IMR-90 (cell line): ENCODE results near the gene ACOXL. TPM values are rescaled to one million over a fixed set of nuclear protein-coding genes. Genes with fewer than 3 reads are reported as not detected.

Experiments used
- ATAC-seq: fragments of 200-7000 bp; cut with Tn5 transposase; 2 replicates; pipeline ENCODE4 v1.9.1; 2020; ENCODE audit warnings: low read depth, mild to moderate bottlenecking, moderate library complexity
- BruUV-seq: library from RNA; stranded (reverse); fragments of 400-500 nt; replicated peaks from 2 replicates; lab custom pipeline; 2021; lab: Mats Ljungman, UMichigan
- CTCF ChIA-PET: fragments of 300-600 bp; formaldehyde crosslinking; extraction: SDS; loops from one replicate; lab custom pipeline; 2021; ENCODE audit warnings: antibody characterized with exemption; lab: Yijun Ruan, JAX
- POLR2A ChIA-PET: fragments of 300-600 bp; sonication (Branson Sonifier 250); formaldehyde crosslinking; loops from one replicate; lab custom pipeline; 2022; ENCODE audit warnings: antibody characterized with exemption; ENCODE audit not compliant: unreplicated experiment; lab: Charles Lee
- DNase-seq: peaks from one replicate; pipeline ENCODE4 v3.0.0; 2013
- H2AFZ ChIP-seq: replicated peaks from 2 replicates; pipeline ENCODE3; 2013; ENCODE audit warnings: low read length, mild to moderate bottlenecking; ENCODE audit not compliant: poor library complexity
- H2AK5ac ChIP-seq: 2 replicates; pipeline ENCODE4 v1.6.1; 2013; ENCODE audit warnings: low read depth, low read length, inconsistent platforms
- H2AK9ac ChIP-seq: replicated peaks from 2 replicates; pipeline ENCODE3; 2013; ENCODE audit warnings: mild to moderate bottlenecking, low read depth, low read length, moderate library complexity; ENCODE audit not compliant: poor library complexity
- H2BK120ac ChIP-seq: 2 replicates; pipeline ENCODE4 v1.6.1; 2013; ENCODE audit warnings: low read depth, low read length, inconsistent platforms
- H2BK15ac ChIP-seq: 3 replicates; pipeline ENCODE4 v1.6.1; 2013; ENCODE audit warnings: low read depth, low read length, inconsistent platforms
- H2BK20ac ChIP-seq: 2 replicates; pipeline ENCODE4 v1.6.1; 2013; ENCODE audit warnings: low read depth, mild to moderate bottlenecking, inconsistent platforms, low read length, moderate library complexity
- H2BK5ac ChIP-seq: 2 replicates; pipeline ENCODE4 v1.6.1; 2013; ENCODE audit warnings: mild to moderate bottlenecking, low read depth, low read length, inconsistent platforms; ENCODE audit not compliant: poor library complexity, severe bottlenecking
- H3K14ac ChIP-seq: replicated peaks from 2 replicates; pipeline ENCODE4 v1.6.1; 2013; ENCODE audit warnings: low read depth, low read length, inconsistent platforms
- H3K18ac ChIP-seq: 2 replicates; pipeline ENCODE4 v1.6.1; 2013; ENCODE audit warnings: low read depth, low read length, control low read depth
- H3K23ac ChIP-seq: 2 replicates; pipeline ENCODE4 v1.6.1; 2013; ENCODE audit warnings: low read depth, low read length, inconsistent platforms
- H3K27ac ChIP-seq: 2 replicates; pipeline ENCODE4 v1.5.1; 2013; ENCODE audit warnings: mild to moderate bottlenecking, control low read depth, low read length; ENCODE audit not compliant: insufficient read depth
- H3K27me3 ChIP-seq: 2 replicates; pipeline ENCODE4 v1.6.1; 2013; ENCODE audit warnings: low read length; ENCODE audit not compliant: control insufficient read depth, insufficient read depth
- H3K36me3 ChIP-seq: 2 replicates; pipeline ENCODE4 v1.6.1; 2013; ENCODE audit warnings: low read length, mixed read lengths; ENCODE audit not compliant: control insufficient read depth, insufficient read depth
- H3K4ac ChIP-seq: 2 replicates; pipeline ENCODE4 v1.6.1; 2013; ENCODE audit warnings: low read depth, low read length, inconsistent platforms
- H3K4me1 ChIP-seq: 2 replicates; pipeline ENCODE4 v1.6.1; 2013; ENCODE audit warnings: low read length, mixed read lengths; ENCODE audit not compliant: control insufficient read depth, insufficient read depth
- H3K4me2 ChIP-seq: 2 replicates; pipeline ENCODE4 v1.6.1; 2013; ENCODE audit warnings: low read depth, mild to moderate bottlenecking, control low read depth, low read length, moderate library complexity
- H3K4me3 ChIP-seq: 2 replicates; pipeline ENCODE4 v1.5.1; 2013; ENCODE audit warnings: low read depth, mild to moderate bottlenecking, control low read depth, low read length, moderate library complexity; ENCODE audit not compliant: insufficient read depth
- H3K56ac ChIP-seq: 2 replicates; pipeline ENCODE4 v1.6.1; 2013; ENCODE audit warnings: low read length, inconsistent platforms; ENCODE audit not compliant: insufficient read depth; ENCODE audit errors: extremely low read depth
- H3K79me1 ChIP-seq, 2 experiments: 2 replicates each; pipeline ENCODE4 v1.6.1; 2013; ENCODE audit warnings: low read length in 2 of 2, inconsistent platforms in 1 of 2, low read depth in 1 of 2
- H3K9ac ChIP-seq: 2 replicates; pipeline ENCODE4 v1.6.1; 2013; ENCODE audit warnings: low read depth, low read length, control low read depth
- H3K9me1 ChIP-seq: 2 replicates; pipeline ENCODE4 v1.6.1; 2013; ENCODE audit warnings: low read length, inconsistent platforms; ENCODE audit not compliant: insufficient read depth
- H3K9me3 ChIP-seq: 2 replicates; pipeline ENCODE4 v1.6.1; 2013; ENCODE audit warnings: low read length; ENCODE audit not compliant: control insufficient read depth, insufficient read depth
- H4K20me1 ChIP-seq: 2 replicates; pipeline ENCODE4 v1.6.1; 2013; ENCODE audit warnings: low read length, inconsistent platforms; ENCODE audit not compliant: insufficient read depth
- H4K5ac ChIP-seq: 2 replicates; pipeline ENCODE4 v1.6.1; 2013; ENCODE audit warnings: mild to moderate bottlenecking, low read depth, low read length, control low read depth
- H4K8ac ChIP-seq, 2 experiments: 2 replicates each; pipeline ENCODE4 v1.6.1; 2013; ENCODE audit warnings: low read depth in 2 of 2, low read length in 2 of 2, control low read depth in 1 of 2, inconsistent platforms in 1 of 2
- H4K91ac ChIP-seq: 2 replicates; pipeline ENCODE4 v1.6.1; 2013; ENCODE audit warnings: low read depth, low read length, inconsistent platforms; ENCODE audit not compliant: insufficient read depth
- BHLHE40 ChIP-seq: fragments of 150-350 bp; IDR thresholded peaks from 2 replicates; pipeline ENCODE4 v1.6.1; 2016; ENCODE audit warnings: mild to moderate bottlenecking, low read depth, low read length
- CEBPB ChIP-seq: IDR thresholded peaks from 2 replicates; pipeline ENCODE4 v1.6.1; 2012; ENCODE audit warnings: low read depth, low read length, improper control_type of control experiment
- CTCF ChIP-seq: conservative IDR thresholded peaks from 2 replicates; pipeline ENCODE4 v1.5.1; 2012; ENCODE audit warnings: mild to moderate bottlenecking, low read depth, low read length, improper control_type of control experiment
- ELK1 ChIP-seq: fragments of 150-350 bp; IDR thresholded peaks from 2 replicates; pipeline ENCODE4 v1.6.1; 2016; ENCODE audit warnings: low read depth, mild to moderate bottlenecking, low read length, moderate library complexity, borderline replicate concordance
- FOS ChIP-seq: fragments of 150-350 bp; IDR thresholded peaks from 2 replicates; pipeline ENCODE4 v1.6.1; 2016; ENCODE audit warnings: low read depth, low read length
- MAFK ChIP-seq: IDR thresholded peaks from 2 replicates; pipeline ENCODE4 v1.6.1; 2012; ENCODE audit warnings: low read depth, low read length, improper control_type of control experiment
- MAZ ChIP-seq: IDR thresholded peaks from 2 replicates; pipeline ENCODE4 v1.6.1; 2012; ENCODE audit warnings: low read depth, mild to moderate bottlenecking, low read length, improper control_type of control experiment, moderate library complexity, borderline replicate concordance
- MXI1 ChIP-seq: IDR thresholded peaks from 2 replicates; pipeline ENCODE4 v1.6.1; 2012; ENCODE audit warnings: low read depth, mild to moderate bottlenecking, low read length, moderate library complexity, borderline replicate concordance
- POLR2A ChIP-seq: IDR thresholded peaks from 2 replicates; pipeline ENCODE4 v1.6.1; 2012; ENCODE audit warnings: mild to moderate bottlenecking, low read depth, low read length
- RAD21 ChIP-seq: IDR thresholded peaks from 2 replicates; pipeline ENCODE4 v1.6.1; 2012; ENCODE audit warnings: low read length, improper control_type of control experiment
- RCOR1 ChIP-seq: IDR thresholded peaks from 2 replicates; pipeline ENCODE4 v1.6.1; 2012; ENCODE audit warnings: mild to moderate bottlenecking, low read length, improper control_type of control experiment; ENCODE audit not compliant: insufficient replicate concordance
- RFX5 ChIP-seq: IDR thresholded peaks from 2 replicates; pipeline ENCODE4 v1.8.0; 2012; ENCODE audit warnings: low read depth, mild to moderate bottlenecking, low read length, moderate library complexity
- SMC3 ChIP-seq: fragments of 150-350 bp; IDR thresholded peaks from 2 replicates; pipeline ENCODE4 v1.6.1; 2016; ENCODE audit warnings: low read depth, mild to moderate bottlenecking, antibody characterized with exemption, low read length, moderate library complexity
- USF2 ChIP-seq: fragments of 150-350 bp; IDR thresholded peaks from 2 replicates; pipeline ENCODE4 v1.6.1; 2017; ENCODE audit warnings: mild to moderate bottlenecking, antibody characterized with exemption, low read length, low read depth
- WGBS, 2 experiments: methylation state at CpG; one replicate each; pipeline versions ENCODE4 v1.1.5 to v1.1.7; 2013; ENCODE audit warnings: missing lambda C conversion rate in 2 of 2; ENCODE audit not compliant: insufficient read length in 1 of 2; ENCODE audit errors: extremely low coverage in 2 of 2; 5-methylcytosine and 5-hydroxymethylcytosine counted together
- dilution Hi-C: fragments of 300-500 bp; cut with HindIII; formaldehyde crosslinking; loops from one replicate; pipeline ENCODE4 v1.14.3; 2018; ENCODE audit warnings: low sequenced_read_pairs; ENCODE audit not compliant: unreplicated experiment
- in situ Hi-C: fragments of 300-500 bp; cut with MboI; formaldehyde crosslinking; loops from 3 replicates; pipeline ENCODE4 v1.14.3; 2019; ENCODE audit warnings: low sequenced_read_pairs, inconsistent platforms, mixed read lengths
- intact Hi-C: fragments of 100-400 bp; cut with micrococcal nuclease; formaldehyde crosslinking; loops from 2 replicates; pipeline ENCODE4 v1.10.0; 2022
- polyA plus RNA-seq, 3 experiments: library from polyadenylated mRNA; depleted of rRNA; stranded (reverse); fragments of >200 nt; gene quantifications; 2 replicates each; pipeline ENCODE4 v1.2.3, GENCODE V29; 2012; ENCODE audit warnings: low replicate concordance in 1 of 3
- total RNA-seq: library from RNA; depleted of rRNA; stranded (reverse); fragments of >200 nt; gene quantifications from 2 replicates; pipeline ENCODE4 v1.2.3, GENCODE V29; 2012

Gene ACOXL
- total and polyA plus RNA-seq, 2 of the 4 experiments (the other 2 are of a cell fraction) = not detected

- peak overlapping the region; percentile 79 for H3K4me3 ChIP-seq
- no peak overlapping the region for H2BK15ac ChIP-seq
- H2BK5ac ChIP-seq = no peak overlapping the region
- dilution Hi-C loops (no loop called here), in situ Hi-C loops (no loop called here), intact Hi-C loops (no loop called here)
- H3K27ac ChIP-seq = no peak overlapping the region
- no peak overlapping the region for H3K56ac ChIP-seq
- no peaks in the 10 kb centered on the region for H3K9me1 ChIP-seq
- H3K36me3 ChIP-seq = peaks cover 9% of the 10 kb centered on the region
- WGBS, 2 experiments = 2% methylated on average over 71 of the region's 93 CpGs; no CpG with 5 or more reads in 1 of the 2 experiments
- ChIA-PET CTCF (no interaction called here), POLR2A (no interaction called here)
- peak; percentile 81 for ATAC-seq
- H4K20me1 ChIP-seq = peaks cover 14% of the 10 kb centered on the region
- no peak overlapping the region for H2BK20ac ChIP-seq
- H2AFZ ChIP-seq = peak overlapping the region; percentile 95
- H4K8ac ChIP-seq = no peak overlapping the region
- peak overlapping the region; percentile 29 for H2AK9ac ChIP-seq
- BruUV-seq = no TSS peak
- no peaks in the 10 kb centered on the region; the same call in none of the 2 replicates for H3K4me1 ChIP-seq
- peaks cover 0 to 8% of the 10 kb centered on the region in 2 experiments; a peak in 1 of 4 replicates for H3K79me1 ChIP-seq
- peak overlapping the region; percentile 69; the same call in 1 of the 2 replicates for H3K9ac ChIP-seq
- peak overlapping the region; percentile 60 for H3K23ac ChIP-seq
- no peak overlapping the region for H4K91ac ChIP-seq
- no peak overlapping the region for H2BK120ac ChIP-seq
- no peak overlapping the region for H3K14ac ChIP-seq
- H3K18ac ChIP-seq = no peak overlapping the region
- H3K4ac ChIP-seq = no peak overlapping the region
- no peak overlapping the region for H4K5ac ChIP-seq
- peak; percentile 85 for DNase-seq
- peaks cover 3% of the 10 kb centered on the region; the same call in 1 of the 2 replicates for H3K9me3 ChIP-seq
- H3K4me2 ChIP-seq = peak overlapping the region; percentile 88
- H3K27me3 ChIP-seq = peaks cover 5% of the 10 kb centered on the region; the same call in 1 of the 2 replicates
- H2AK5ac ChIP-seq = no peak overlapping the region
- peak; percentile 4; the same call in 1 of the 2 replicates for TF ChIP-seq USF2
- no peak for TF ChIP-seq RFX5
- no peak for TF ChIP-seq RAD21
- peak; percentile 44; the same call in 1 of the 2 replicates for TF ChIP-seq FOS
- no peak for TF ChIP-seq RCOR1
- no peak for TF ChIP-seq SMC3
- peak; percentile 64; the same call in 1 of the 2 replicates for TF ChIP-seq MAZ
- TF ChIP-seq MAFK = no peak
- no peak for TF ChIP-seq CTCF
- no peak for TF ChIP-seq POLR2A
- TF ChIP-seq CEBPB = no peak
- TF ChIP-seq MXI1 = peak; percentile 62; the same call in 1 of the 2 replicates
- 0 out of 2 replicates have a peak, but pooled peaks have one; percentile 20 for TF ChIP-seq BHLHE40
- TF ChIP-seq ELK1 = no peak
Observed at GRCh38 chr2:111121828-111122630, 389.7 kb downstream of the ACOXL start.
